GM21737 (cell line): ENCODE measurements around the gene SRSF8.
"Not testable (repeated sequence)": the region's sequence is repeated elsewhere in the genome, so short reads cannot be mapped to it uniquely, and the experiment has no call there.

Experiments used
- ATAC-seq: cut with Tn5 transposase; IDR thresholded peaks from one replicate; pipeline ENCODE4 v1.9.1; 2021; ENCODE audit warnings: mild to moderate bottlenecking, moderate library complexity; ENCODE audit not compliant: unreplicated experiment

The SRSF8 gene

GRCh38 chr11:95093548-95093947 is 26.8 kb downstream of the SRSF8 start:
- no peak for ATAC-seq

GRCh38 chr11:95095858-95096587 is 29.3 kb downstream of the SRSF8 start:
- peak; percentile 76 for ATAC-seq

GRCh38 chr11:95097209-95097608 is 30.5 kb downstream of the SRSF8 start:
- ATAC-seq: no peak

GRCh38 chr11:95098826-95099225 is 32.1 kb downstream of the SRSF8 start:
- ATAC-seq: no peak

- no peak for ATAC-seq
Observed at GRCh38 chr11:95100191-95100648, 33.5 kb downstream of the SRSF8 start.

GRCh38 chr11:95100856-95101507 is 34.3 kb downstream of the SRSF8 start:
- no peak for ATAC-seq

- ATAC-seq: no peak
Observed at GRCh38 chr11:95101935-95102334, 35.2 kb downstream of the SRSF8 start.

- no peak for ATAC-seq
Observed at GRCh38 chr11:95102733-95103132, 36.0 kb downstream of the SRSF8 start.

GRCh38 chr11:95103701-95104100 is 37.0 kb downstream of the SRSF8 start:
- ATAC-seq: no peak

- no peak for ATAC-seq
Observed at GRCh38 chr11:95104121-95104830, 37.6 kb downstream of the SRSF8 start.

- no peak for ATAC-seq
Observed at GRCh38 chr11:95104856-95105255, 38.1 kb downstream of the SRSF8 start.

GRCh38 chr11:95108159-95108611 is 41.5 kb downstream of the SRSF8 start:
- no peak for ATAC-seq

- ATAC-seq: no peak
Observed at GRCh38 chr11:95108671-95109551, 42.2 kb downstream of the SRSF8 start.

- ATAC-seq: not testable (repeated sequence)
Observed at GRCh38 chr11:95111471-95111870, 44.8 kb downstream of the SRSF8 start.

GRCh38 chr11:95111923-95112540 is 45.3 kb downstream of the SRSF8 start:
- ATAC-seq: no peak

- no peak for ATAC-seq
Observed at GRCh38 chr11:95115597-95115996, 48.9 kb downstream of the SRSF8 start.

- ATAC-seq: no peak
Observed at GRCh38 chr11:95119361-95120060, 52.8 kb downstream of the SRSF8 start.
